ENCODE results near the gene CNBD2. TPM values are rescaled to one million over a fixed set of nuclear protein-coding genes. Genes with fewer than 3 reads are reported as not detected.

Gene CNBD2
- total RNA-seq, 1 experiment from 2014 or later: 5.0 TPM

Other genes starting within 250 kb of the CNBD2 start
- gene RBM39, start 226.3 kb upstream of the CNBD2 start, total RNA-seq (2022): 422 and 479 TPM in 2 replicates
- gene PHF20, start 196.6 kb upstream of the CNBD2 start, total RNA-seq (2022): 47.4 and 56.7 TPM in 2 replicates
- 83.5 and 88.6 TPM in 2 replicates for gene SCAND1, start 14.1 kb upstream of the CNBD2 start, total RNA-seq (2022)
- 121 and 184 TPM in 2 replicates for gene EPB41L1, start 186.2 kb downstream of the CNBD2 start, total RNA-seq (2022)